Measurements from ENCODE around the gene PIK3R5. TPM values are rescaled to one million over a fixed set of nuclear protein-coding genes. Genes with fewer than 3 reads are reported as not detected.

The PIK3R5 gene
- total RNA-seq, 2 experiments from 2014 or later, result 50.3 to 52.7 TPM

- Mint-ChIP-seq H3K27ac (no peak overlapping the region), H3K36me3 (ENCODE audit: low read depth) (peaks cover 75% of the 10 kb centered on the region), H3K27me3 (no peaks in the 10 kb centered on the region), H3K9me3 (no peaks in the 10 kb centered on the region), H3K4me3 (no peak overlapping the region), H3K4me1 (peaks cover 96% of the 10 kb centered on the region)
- ChIA-PET CTCF (no interaction called here), POLR2A (interaction anchor here (1.6 to 2.2 kb wide), 3 partner anchors 16 to 59 kb away, joined by 3 to 9 read pairs (median 5); no protein-coding TSS in a partner anchor)
- DNase-seq, result no peak
Observed at GRCh38 chr17:8957721-8958120, 7.8 kb downstream of the PIK3R5 start.

GRCh38 chr17:8956465-8956902, 9.0 kb downstream of the PIK3R5 start:
- H3K36me3 Mint-ChIP-seq (ENCODE audit: low read depth), result peaks cover 79% of the 10 kb centered on the region
- CTCF ChIA-PET, result interaction anchor here (1.1 to 1.4 kb wide), 2 partner anchors 9 to 12 kb away, joined by 3 to 4 read pairs; partner anchors contain the start of gene PIK3R5
- H3K27ac Mint-ChIP-seq, result peak overlapping the region; percentile 32
- peaks cover 6% of the 10 kb centered on the region for H3K9me3 Mint-ChIP-seq
- H3K27me3 Mint-ChIP-seq, result no peaks in the 10 kb centered on the region
- POLR2A ChIA-PET, result interaction anchor here (1.9 to 2.2 kb wide), 2 partner anchors 15 to 17 kb away, joined by 5 to 9 read pairs; no protein-coding TSS in a partner anchor
- no peak for DNase-seq
- H3K4me3 Mint-ChIP-seq, result no peak overlapping the region
- peaks cover 96% of the 10 kb centered on the region for H3K4me1 Mint-ChIP-seq

GRCh38 chr17:8955021-8955959, 10.2 kb downstream of the PIK3R5 start:
- CTCF ChIA-PET, result interaction anchor here (1.1 to 1.6 kb wide), 4 partner anchors 8 to 578 kb away, joined by 3 to 7 read pairs (median 4); no protein-coding TSS in a partner anchor
- no peak overlapping the region for H3K4me3 Mint-ChIP-seq

GRCh38 chr17:8954339-8954738, 11.2 kb downstream of the PIK3R5 start:
- peak; percentile 78 for DNase-seq
- Mint-ChIP-seq H3K27ac (peak overlapping the region; percentile 73), H3K36me3 (ENCODE audit: low read depth) (peaks cover 79% of the 10 kb centered on the region), H3K27me3 (no peaks in the 10 kb centered on the region), H3K9me3 (peaks cover 20% of the 10 kb centered on the region), H3K4me1 (peaks cover 97% of the 10 kb centered on the region), H3K4me3 (peak overlapping the region; percentile 36)
- POLR2A ChIA-PET, result interaction anchor here (1.0 to 7.1 kb wide), 5 partner anchors 11 to 55 kb away, joined by 3 to 64 read pairs (median 12); partner anchors contain the start of gene PIK3R5
- CTCF ChIA-PET, result interaction anchor here (0.8 to 1.6 kb wide), 7 partner anchors 8 to 577 kb away, joined by 3 to 7 read pairs (median 3); no protein-coding TSS in a partner anchor

More at GRCh38 chr17:8955021-8955959, 10.2 kb downstream of the PIK3R5 start:
- peak overlapping the region; percentile 5 for H3K27ac Mint-ChIP-seq
- peaks cover 83% of the 10 kb centered on the region for H3K36me3 Mint-ChIP-seq (ENCODE audit: low read depth)
- H3K27me3 Mint-ChIP-seq, result no peaks in the 10 kb centered on the region
- DNase-seq, result no peak
- POLR2A ChIA-PET, result interaction anchor here (1.5 to 7.1 kb wide), 5 partner anchors 10 to 56 kb away, joined by 5 to 64 read pairs (median 12); partner anchors contain the start of gene PIK3R5
- H3K4me1 Mint-ChIP-seq, result peaks cover 98% of the 10 kb centered on the region
- H3K9me3 Mint-ChIP-seq, result peaks cover 17% of the 10 kb centered on the region

- Mint-ChIP-seq H3K4me3 (no peak overlapping the region), H3K36me3 (ENCODE audit: low read depth) (peaks cover 72% of the 10 kb centered on the region), H3K4me1 (peaks cover 97% of the 10 kb centered on the region), H3K27ac (no peak overlapping the region), H3K9me3 (peaks cover 21% of the 10 kb centered on the region), H3K27me3 (no peaks in the 10 kb centered on the region)
- DNase-seq, result no peak
- CTCF ChIA-PET, result interaction anchor here (0.8 to 1.6 kb wide), 4 partner anchors 9 to 58 kb away, joined by 3 to 7 read pairs (median 4); no protein-coding TSS in a partner anchor
- POLR2A ChIA-PET, result interaction anchor here (0.9 to 7.1 kb wide), 6 partner anchors 9 to 64 kb away, joined by 3 to 64 read pairs (median 8); partner anchors contain the start of gene PIK3R5
Observed at GRCh38 chr17:8953156-8953885, 12.2 kb downstream of the PIK3R5 start.

- Mint-ChIP-seq H3K27ac (no peak overlapping the region), H3K36me3 (ENCODE audit: low read depth) (peaks cover 69% of the 10 kb centered on the region), H3K27me3 (no peaks in the 10 kb centered on the region), H3K4me1 (peaks cover 95% of the 10 kb centered on the region), H3K9me3 (peaks cover 21% of the 10 kb centered on the region), H3K4me3 (no peak overlapping the region)
- POLR2A ChIA-PET, result interaction anchor here (3.3 to 7.1 kb wide), 2 partner anchors 11 to 13 kb away, joined by 33 to 64 read pairs; partner anchors contain the start of gene PIK3R5
- no peak for DNase-seq
- CTCF ChIA-PET, result interaction anchor here (0.8 to 1.2 kb wide), 3 partner anchors 46 to 57 kb away, joined by 3 to 5 read pairs (median 3); no protein-coding TSS in a partner anchor
Observed at GRCh38 chr17:8952191-8952590, 13.3 kb downstream of the PIK3R5 start.

- peaks cover 69% of the 10 kb centered on the region for H3K36me3 Mint-ChIP-seq (ENCODE audit: low read depth)
- no peaks in the 10 kb centered on the region for H3K27me3 Mint-ChIP-seq
- ChIA-PET POLR2A (interaction anchor here (7.1 to 7.6 kb wide), 2 partner anchors 10 to 14 kb away, joined by 40 to 64 read pairs; partner anchors contain the start of gene PIK3R5), CTCF (interaction anchor here (0.9 to 1.2 kb wide), 2 partner anchors 47 to 56 kb away, joined by 3 to 5 read pairs; no protein-coding TSS in a partner anchor)
- H3K27ac Mint-ChIP-seq, result peak overlapping the region; percentile 0
- no peak for DNase-seq
- H3K9me3 Mint-ChIP-seq, result peaks cover 21% of the 10 kb centered on the region
- no peak overlapping the region for H3K4me3 Mint-ChIP-seq
- H3K4me1 Mint-ChIP-seq, result peaks cover 95% of the 10 kb centered on the region
Observed at GRCh38 chr17:8951206-8951605, 14.3 kb downstream of the PIK3R5 start.

GRCh38 chr17:8949061-8949661, 16.3 kb downstream of the PIK3R5 start:
- Mint-ChIP-seq H3K9me3 (peaks cover 21% of the 10 kb centered on the region), H3K4me1 (peaks cover 86% of the 10 kb centered on the region), H3K27ac (peak overlapping the region; percentile 77), H3K27me3 (no peaks in the 10 kb centered on the region), H3K36me3 (ENCODE audit: low read depth) (peaks cover 72% of the 10 kb centered on the region), H3K4me3 (peak overlapping the region; percentile 48)
- DNase-seq, result no peak
- ChIA-PET POLR2A (interaction anchor here (1.1 to 7.6 kb wide), 5 partner anchors 8 to 56 kb away, joined by 3 to 64 read pairs (median 9); partner anchors contain the start of gene PIK3R5), CTCF (interaction anchor here (0.6 to 1.6 kb wide), 4 partner anchors 10 to 49 kb away, joined by 3 to 4 read pairs (median 4); no protein-coding TSS in a partner anchor)

- peak overlapping the region; percentile 77 for H3K27ac Mint-ChIP-seq
- H3K4me1 Mint-ChIP-seq, result peaks cover 84% of the 10 kb centered on the region
- peaks cover 21% of the 10 kb centered on the region for H3K9me3 Mint-ChIP-seq
- no peak for DNase-seq
- no peaks in the 10 kb centered on the region for H3K27me3 Mint-ChIP-seq
- POLR2A ChIA-PET, result interaction anchor here (1.1 to 7.6 kb wide), 5 partner anchors 7 to 55 kb away, joined by 3 to 64 read pairs (median 9); partner anchors contain the start of gene PIK3R5
- CTCF ChIA-PET, result interaction anchor here (0.6 to 1.6 kb wide), 4 partner anchors 10 to 49 kb away, joined by 3 to 4 read pairs (median 4); no protein-coding TSS in a partner anchor
- peaks cover 77% of the 10 kb centered on the region for H3K36me3 Mint-ChIP-seq (ENCODE audit: low read depth)
- peak overlapping the region; percentile 48 for H3K4me3 Mint-ChIP-seq
Observed at GRCh38 chr17:8948462-8948861, 17.0 kb downstream of the PIK3R5 start.

- peaks cover 82% of the 10 kb centered on the region for H3K4me1 Mint-ChIP-seq
- H3K9me3 Mint-ChIP-seq, result peaks cover 20% of the 10 kb centered on the region
- H3K27ac Mint-ChIP-seq, result no peak overlapping the region
- POLR2A ChIA-PET, result interaction anchor here (7.6 kb wide), 1 partner anchor 18 kb away, joined by 40 read pairs; the partner anchor contains the start of gene PIK3R5
- DNase-seq, result no peak
- no peak overlapping the region for H3K4me3 Mint-ChIP-seq
- CTCF ChIA-PET, result no interaction called here
- H3K36me3 Mint-ChIP-seq (ENCODE audit: low read depth), result peaks cover 69% of the 10 kb centered on the region
- no peaks in the 10 kb centered on the region for H3K27me3 Mint-ChIP-seq
Observed at GRCh38 chr17:8947201-8947600, 18.3 kb downstream of the PIK3R5 start.

GRCh38 chr17:8946476-8946875, 19.0 kb downstream of the PIK3R5 start:
- DNase-seq, result no peak
- Mint-ChIP-seq H3K27ac (no peak overlapping the region), H3K4me1 (peaks cover 82% of the 10 kb centered on the region), H3K4me3 (no peak overlapping the region), H3K9me3 (peaks cover 15% of the 10 kb centered on the region), H3K27me3 (no peaks in the 10 kb centered on the region), H3K36me3 (ENCODE audit: low read depth) (peaks cover 62% of the 10 kb centered on the region)
- POLR2A ChIA-PET, result interaction anchor here (7.6 kb wide), 1 partner anchor 18 kb away, joined by 40 read pairs; the partner anchor contains the start of gene PIK3R5
- CTCF ChIA-PET, result interaction anchor here (1.1 kb wide), 1 partner anchor 11 kb away, joined by 4 read pairs; no protein-coding TSS in a partner anchor
